Measurements from ENCODE around the gene FSTL5. TPM values are rescaled to one million over a fixed set of nuclear protein-coding genes. Genes with fewer than 3 reads are reported as not detected.

Gene FSTL5
- total and polyA plus RNA-seq, 9 of the 15 experiments (the other 6 are each of a cell fraction or from before 2014, with no cell fraction given): 0.09 to 3.1 (median 0.50) TPM; not detected in 1

GRCh38 chr4:161573836-161574235, 590.0 kb downstream of the FSTL5 start (continued):
- TF ChIP-seq, protein P1, sequence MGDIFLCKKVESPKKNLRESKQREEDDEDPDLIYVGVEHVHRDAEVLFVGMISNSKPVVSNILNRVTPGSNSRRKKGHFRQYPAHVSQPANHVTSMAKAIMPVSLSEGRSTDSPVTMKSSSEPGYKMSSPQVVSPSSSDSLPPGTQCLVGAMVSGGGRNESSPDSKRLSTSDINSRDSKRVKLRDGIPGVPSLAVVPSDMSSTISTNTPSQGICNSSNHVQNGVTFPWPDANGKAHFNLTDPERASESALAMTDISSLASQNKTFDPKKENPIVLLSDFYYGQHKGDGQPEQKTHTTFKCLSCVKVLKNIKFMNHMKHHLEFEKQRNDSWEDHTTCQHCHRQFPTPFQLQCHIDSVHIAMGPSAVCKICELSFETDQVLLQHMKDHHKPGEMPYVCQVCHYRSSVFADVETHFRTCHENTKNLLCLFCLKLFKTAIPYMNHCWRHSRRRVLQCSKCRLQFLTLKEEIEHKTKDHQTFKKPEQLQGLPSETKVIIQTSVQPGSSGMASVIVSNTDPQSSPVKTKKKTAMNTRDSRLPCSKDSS (IDR thresholded peaks at IDR 0.05; ENCODE audit: low read depth, partially characterized antibody): no peak
- TF ChIP-seq RFX7 (CRISPR knock-in tag; IDR thresholded peaks at IDR 0.05) (no peak), ZNF140 (CRISPR knock-in tag; IDR thresholded peaks at IDR 0.05) (no peak), TAF7 (tag; IDR thresholded peaks at IDR 0.05) (no peak), SMAD2 (IDR thresholded peaks at IDR 0.05; ENCODE audit: low read depth, low read length) (no peak), ZNF507 (tag; conservative IDR thresholded peaks at IDR 0.05) (no peak), FOXA3 (CRISPR knock-in tag; conservative IDR thresholded peaks at IDR 0.05 in 1 of 2, IDR thresholded peaks at IDR 0.05 in 1 of 2) (no peak), CREB5 (CRISPR knock-in tag; IDR thresholded peaks at IDR 0.05) (no peak), PHTF2 (CRISPR knock-in tag; IDR thresholded peaks at IDR 0.05) (no peak), SMAD3 (CRISPR knock-in tag; conservative IDR thresholded peaks at IDR 0.05) (no peak), KLF6 (CRISPR knock-in tag; IDR thresholded peaks at IDR 0.05; ENCODE audit: borderline replicate concordance) (no peak)
- TF ChIP-seq, protein P2, sequence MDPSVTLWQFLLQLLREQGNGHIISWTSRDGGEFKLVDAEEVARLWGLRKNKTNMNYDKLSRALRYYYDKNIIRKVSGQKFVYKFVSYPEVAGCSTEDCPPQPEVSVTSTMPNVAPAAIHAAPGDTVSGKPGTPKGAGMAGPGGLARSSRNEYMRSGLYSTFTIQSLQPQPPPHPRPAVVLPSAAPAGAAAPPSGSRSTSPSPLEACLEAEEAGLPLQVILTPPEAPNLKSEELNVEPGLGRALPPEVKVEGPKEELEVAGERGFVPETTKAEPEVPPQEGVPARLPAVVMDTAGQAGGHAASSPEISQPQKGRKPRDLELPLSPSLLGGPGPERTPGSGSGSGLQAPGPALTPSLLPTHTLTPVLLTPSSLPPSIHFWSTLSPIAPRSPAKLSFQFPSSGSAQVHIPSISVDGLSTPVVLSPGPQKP (CRISPR knock-in tag; IDR thresholded peaks at IDR 0.05): no peak
- TF ChIP-seq, protein P3, sequence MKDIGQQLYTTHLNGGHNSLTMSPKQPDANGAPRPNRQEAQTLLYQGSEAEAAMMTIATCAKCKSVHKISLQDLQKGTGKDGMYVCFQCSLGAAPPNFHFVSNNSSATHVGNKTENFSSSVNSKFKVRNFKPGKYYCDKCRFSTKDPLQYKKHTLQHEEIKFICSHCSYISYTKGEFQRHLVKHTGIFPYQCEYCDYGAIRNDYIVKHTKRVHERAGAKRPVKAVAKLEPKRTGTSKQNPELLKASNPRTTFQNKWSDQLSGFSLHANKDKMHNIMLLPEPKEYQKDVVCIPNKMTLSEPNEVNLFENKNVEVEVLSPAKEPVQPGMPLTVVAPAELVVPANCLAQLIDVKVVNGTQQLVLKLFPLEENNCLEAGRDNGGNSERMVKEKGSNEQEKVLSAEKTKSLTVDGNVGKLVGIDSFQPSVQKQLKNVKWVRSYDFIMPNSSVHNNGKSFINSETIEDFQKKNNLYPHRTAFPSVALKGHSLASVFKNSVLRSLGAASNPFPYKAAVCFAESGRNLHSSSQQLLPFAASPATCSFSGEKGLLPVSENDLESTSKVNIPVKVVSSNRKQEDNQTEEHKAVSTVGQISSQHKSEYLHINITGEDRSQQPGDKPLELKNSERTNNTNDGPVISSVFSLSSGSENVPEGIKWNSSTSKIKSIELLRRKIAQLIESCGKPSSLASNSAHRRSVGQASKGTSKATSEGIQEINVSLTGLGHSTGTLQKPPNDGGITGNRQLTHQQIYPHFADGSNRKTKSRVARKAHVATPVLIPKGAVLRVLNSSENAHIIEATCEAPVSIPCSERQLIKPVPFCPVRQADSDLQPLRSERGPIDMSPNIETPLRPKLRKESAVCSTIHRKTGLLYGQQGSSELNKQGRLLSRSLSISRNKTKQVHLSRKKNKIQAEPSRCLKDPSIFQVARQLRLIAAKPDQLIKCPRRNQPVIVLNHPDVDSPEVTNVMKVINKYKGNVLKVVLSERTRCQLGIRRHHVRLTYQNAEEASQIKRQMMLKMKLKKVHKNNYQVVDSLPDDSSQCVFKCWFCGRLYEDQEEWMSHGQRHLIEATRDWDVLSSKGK (CRISPR knock-in tag; IDR thresholded peaks at IDR 0.05): no peak
